Suprapubic skin (tissue), 4 donors: ENCODE measurements around the gene TNK2. TPM values are rescaled to one million over a fixed set of nuclear protein-coding genes. Genes with fewer than 3 reads are reported as not detected.

Experiments used
- DNase-seq, 2 donors: peaks; one replicate each; pipeline ENCODE4 v3.0.0-alpha.2; 2019; ENCODE audit warnings: low spot score in 2 of 2
- H3K27ac ChIP-seq: fragments of 200-600 bp; sonication (generic); one replicate; pipeline ENCODE4 v1.5.1; 2019
- H3K27me3 ChIP-seq: fragments of 200-600 bp; sonication (generic); one replicate; pipeline ENCODE4 v1.5.1; 2019
- H3K36me3 ChIP-seq: fragments of 200-600 bp; sonication (generic); one replicate; pipeline ENCODE4 v1.5.1; 2019
- H3K4me1 ChIP-seq: fragments of 200-600 bp; sonication (generic); one replicate; pipeline ENCODE4 v1.5.1; 2019
- H3K4me3 ChIP-seq: fragments of 200-600 bp; sonication (generic); one replicate; pipeline ENCODE4 v1.5.1; 2019; ENCODE audit warnings: mild to moderate bottlenecking
- H3K9me3 ChIP-seq: fragments of 200-600 bp; sonication (generic); one replicate; pipeline ENCODE4 v1.5.1; 2019
- CTCF ChIP-seq, 2 donors: fragments of 200-600 bp in 1 of 2; fragments of 450-650 bp in 1 of 2; sonication (generic) in 1 of 2; IDR thresholded peaks; one replicate each; pipeline ENCODE4 v1.5.1; 2016 to 2019; ENCODE audit warnings: antibody characterized with exemption in 2 of 2, mild to moderate bottlenecking in 1 of 2, moderate library complexity in 1 of 2
- EP300 ChIP-seq: sonication (generic); formaldehyde crosslinking; IDR thresholded peaks from one replicate; pipeline ENCODE4 v1.6.1; 2017; ENCODE audit warnings: antibody characterized with exemption
- POLR2A ChIP-seq, 2 donors: fragments of 450-650 bp; IDR thresholded peaks; one replicate each; pipeline ENCODE4 v1.6.1; 2017; ENCODE audit warnings: antibody characterized with exemption in 2 of 2, mild to moderate bottlenecking in 2 of 2, moderate library complexity in 2 of 2
- POLR2AphosphoS5 ChIP-seq, 3 donors: sonication (generic); formaldehyde crosslinking; IDR thresholded peaks; one replicate each; pipeline ENCODE4 v1.6.1; 2017; ENCODE audit warnings: antibody characterized with exemption in 3 of 3
- WGBS: methylation state at CpG from one replicate; pipeline ENCODE4 v1.1.5; 2018; 5-methylcytosine and 5-hydroxymethylcytosine counted together
- total RNA-seq, 4 donors: library from RNA; depleted of rRNA; stranded (reverse); fragments of >200 nt; gene quantifications; one replicate each; pipeline ENCODE4 v1.1.0, GENCODE V29; 2016

The TNK2 gene
- total RNA-seq, 4 donors from 2014 or later: 52.4 to 101 (median 70.0) TPM

- no peak for DNase-seq
- H3K27me3 ChIP-seq: no peaks in the 10 kb centered on the region
- H3K4me3 ChIP-seq: no peak overlapping the region
- no peak overlapping the region for H3K27ac ChIP-seq
- H3K4me1 ChIP-seq: peaks cover 12% of the 10 kb centered on the region
- TF ChIP-seq EP300 (no peak), POLR2A (IDR thresholded peaks at IDR 0.05) (no peak), POLR2AphosphoS5 (IDR thresholded peaks at IDR 0.05) (no peak), CTCF (IDR thresholded peaks at IDR 0.05) (no peak)
- peaks cover 66% of the 10 kb centered on the region for H3K36me3 ChIP-seq
- 78% methylated on average over 11 of the region's 15 CpGs for WGBS
- no peaks in the 10 kb centered on the region for H3K9me3 ChIP-seq
Observed at GRCh38 chr3:195877767-195878423, 30.5 kb downstream of the TNK2 start.

- Histone ChIP-seq H3K36me3 (peaks cover 66% of the 10 kb centered on the region), H3K27ac (no peak overlapping the region), H3K27me3 (no peaks in the 10 kb centered on the region), H3K9me3 (no peaks in the 10 kb centered on the region), H3K4me3 (no peak overlapping the region), H3K4me1 (peaks cover 12% of the 10 kb centered on the region)
- 91% methylated on average over 8 of the region's 10 CpGs for WGBS
- TF ChIP-seq CTCF (IDR thresholded peaks at IDR 0.05): no peak
- TF ChIP-seq POLR2A (IDR thresholded peaks at IDR 0.05): no peak
- no peak for TF ChIP-seq POLR2AphosphoS5 (IDR thresholded peaks at IDR 0.05)
- TF ChIP-seq EP300: no peak
- no peak for DNase-seq
Observed at GRCh38 chr3:195877136-195877715, 31.1 kb downstream of the TNK2 start.

GRCh38 chr3:195876297-195877064, 31.9 kb downstream of the TNK2 start:
- TF ChIP-seq CTCF (IDR thresholded peaks at IDR 0.05): no peak
- TF ChIP-seq EP300: no peak
- no peak for TF ChIP-seq POLR2AphosphoS5 (IDR thresholded peaks at IDR 0.05)
- no peak for TF ChIP-seq POLR2A (IDR thresholded peaks at IDR 0.05)
- no peaks in the 10 kb centered on the region for H3K9me3 ChIP-seq
- no peak overlapping the region for H3K27ac ChIP-seq
- WGBS: 65% methylated on average over 15 of the region's 28 CpGs
- no peak for DNase-seq
- H3K27me3 ChIP-seq: no peaks in the 10 kb centered on the region
- peaks cover 12% of the 10 kb centered on the region for H3K4me1 ChIP-seq
- no peak overlapping the region for H3K4me3 ChIP-seq
- H3K36me3 ChIP-seq: peaks cover 67% of the 10 kb centered on the region

- Histone ChIP-seq H3K36me3 (peaks cover 75% of the 10 kb centered on the region), H3K4me1 (peaks cover 12% of the 10 kb centered on the region), H3K27me3 (no peaks in the 10 kb centered on the region), H3K9me3 (no peaks in the 10 kb centered on the region), H3K27ac (no peak overlapping the region), H3K4me3 (no peak overlapping the region)
- no peak for DNase-seq
- TF ChIP-seq POLR2A (IDR thresholded peaks at IDR 0.05) (no peak), CTCF (IDR thresholded peaks at IDR 0.05) (no peak), EP300 (no peak)
- WGBS: 96% methylated on average over 20 of the region's 35 CpGs
Observed at GRCh38 chr3:195875482-195876236, 32.7 kb downstream of the TNK2 start.
